Measurements from ENCODE around the gene DHX9. TPM values are rescaled to one million over a fixed set of nuclear protein-coding genes. Genes with fewer than 3 reads are reported as not detected.

The DHX9 gene
- total RNA-seq, 1 experiment from 2014 or later, result 336 TPM

DNA sequence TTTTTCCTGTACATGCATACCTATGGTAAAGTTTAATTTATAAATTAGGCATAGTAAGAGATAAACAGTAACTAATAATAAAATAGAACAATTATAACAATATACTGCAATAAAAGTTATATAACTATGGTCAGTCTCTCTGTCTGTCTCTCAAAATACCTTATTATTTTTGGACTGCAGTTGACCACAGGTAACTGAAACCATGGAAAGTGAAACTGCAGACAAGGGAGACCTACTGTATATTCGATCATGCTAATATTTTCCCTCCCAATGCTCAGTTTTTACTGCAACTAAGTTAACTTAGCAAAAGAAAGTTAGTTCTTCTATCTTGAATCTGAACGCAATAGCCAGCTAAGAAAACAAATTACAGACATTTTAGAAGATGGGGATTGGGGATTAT lies 12.3 kb upstream of the DHX9 start:
- H2BK20ac ChIP-seq (ENCODE audit: low read depth, low read length, poor library complexity, severe bottlenecking), result no peak overlapping the region
- no peak for TF ChIP-seq CTCF (conservative IDR thresholded peaks at IDR 0.05)
- no peak overlapping the region for H3K56ac ChIP-seq (ENCODE audit: insufficient read length, low read depth, low read length)
- H3K4ac ChIP-seq (ENCODE audit: low read depth, low read length), result no peak overlapping the region
- H3K4me1 Mint-ChIP-seq, result no peaks in the 10 kb centered on the region
- H3K36me3 Mint-ChIP-seq (ENCODE audit: insufficient read depth in 1 of 3, low read depth in 3 of 3), result no peaks in the 10 kb centered on the region
- no CpG with 5 or more reads among the region's 2 CpGs for WGBS (ENCODE audit: extremely low coverage, insufficient read length, low lambda C conversion rate)
- H3K9ac ChIP-seq (ENCODE audit: extremely low read depth, insufficient read length, low read length), result no peak overlapping the region
- H4K20me1 ChIP-seq (ENCODE audit: control insufficient read depth, insufficient read depth, insufficient read length), result no peaks in the 10 kb centered on the region
- H2BK5ac ChIP-seq (ENCODE audit: insufficient read length, low read length), result no peak overlapping the region
- no peak overlapping the region for H3K4me2 ChIP-seq (ENCODE audit: insufficient read depth, insufficient read length, low read length)
- H3K9me3 ChIP-seq (ENCODE audit: control insufficient read depth, low read depth, low read length), result no peaks in the 10 kb centered on the region
- H3K23me2 ChIP-seq (ENCODE audit: insufficient read length, low read depth, low read length, poor library complexity, severe bottlenecking), result no peaks in the 10 kb centered on the region
- no peak overlapping the region for H3K4me3 Mint-ChIP-seq
- H2BK15ac ChIP-seq (ENCODE audit: low read depth, low read length), result no peak overlapping the region
- no peak overlapping the region for H3T11ph ChIP-seq (ENCODE audit: low read length)
- H3K18ac ChIP-seq (ENCODE audit: insufficient read length, low read depth, low read length), result no peak overlapping the region
- H4K91ac ChIP-seq (ENCODE audit: insufficient read length, low read depth, low read length), result no peak overlapping the region
- H3K27me3 ChIP-seq (ENCODE audit: insufficient read depth, low read length), result no peaks in the 10 kb centered on the region
- no peak overlapping the region for H3K27ac Mint-ChIP-seq
- no peak overlapping the region for H3K27ac ChIP-seq (ENCODE audit: insufficient read length, low read depth, low read length)
- no peaks in the 10 kb centered on the region for H3K79me1 ChIP-seq (ENCODE audit: insufficient read depth, low read depth, low read length, poor library complexity, severe bottlenecking)
- H3K4me1 ChIP-seq (ENCODE audit: insufficient read depth, low read length), result no peaks in the 10 kb centered on the region
- no peak for DNase-seq
- no peak overlapping the region for H4K5ac ChIP-seq (ENCODE audit: insufficient read length, low read depth, low read length)
- no peaks in the 10 kb centered on the region for H3K79me2 ChIP-seq (ENCODE audit: insufficient read depth, low read length)
- H3K27me3 Mint-ChIP-seq (ENCODE audit: low read depth), result no peaks in the 10 kb centered on the region
- no peak overlapping the region for H2BK12ac ChIP-seq (ENCODE audit: insufficient read length, low read depth, low read length)
- no peak overlapping the region for H2AFZ ChIP-seq (ENCODE audit: low read length)
- H3K9me3 Mint-ChIP-seq, result no peaks in the 10 kb centered on the region
- no peak overlapping the region for H3K23ac ChIP-seq (ENCODE audit: insufficient read length, low read depth, low read length)
- no peak overlapping the region for H2AK5ac ChIP-seq (ENCODE audit: insufficient read length, low read length)
- no peak overlapping the region for H4K8ac ChIP-seq (replicated peaks; ENCODE audit: insufficient read length, low read depth, low read length)
- H2BK120ac ChIP-seq (ENCODE audit: low read depth, low read length, poor library complexity, severe bottlenecking), result no peak overlapping the region
- no peak overlapping the region for H3K14ac ChIP-seq (ENCODE audit: insufficient read depth, low read length)
